Activated CD4-positive, alpha-beta T cell treated with anti-CD3 and anti-CD28 coated beads, Interleukin-2, amount 50 U/mL, for 4 hours (primary cell): ENCODE data around the gene ADAM30.
A peak's percentile ranks its signal among the peaks of the same experiment; 100 is the strongest.

Experiments used
- DNase-seq, 2 experiments: peaks; one replicate each; pipeline ENCODE4 v3.0.0-alpha.2; 2020

ADAM30 gene

DNA sequence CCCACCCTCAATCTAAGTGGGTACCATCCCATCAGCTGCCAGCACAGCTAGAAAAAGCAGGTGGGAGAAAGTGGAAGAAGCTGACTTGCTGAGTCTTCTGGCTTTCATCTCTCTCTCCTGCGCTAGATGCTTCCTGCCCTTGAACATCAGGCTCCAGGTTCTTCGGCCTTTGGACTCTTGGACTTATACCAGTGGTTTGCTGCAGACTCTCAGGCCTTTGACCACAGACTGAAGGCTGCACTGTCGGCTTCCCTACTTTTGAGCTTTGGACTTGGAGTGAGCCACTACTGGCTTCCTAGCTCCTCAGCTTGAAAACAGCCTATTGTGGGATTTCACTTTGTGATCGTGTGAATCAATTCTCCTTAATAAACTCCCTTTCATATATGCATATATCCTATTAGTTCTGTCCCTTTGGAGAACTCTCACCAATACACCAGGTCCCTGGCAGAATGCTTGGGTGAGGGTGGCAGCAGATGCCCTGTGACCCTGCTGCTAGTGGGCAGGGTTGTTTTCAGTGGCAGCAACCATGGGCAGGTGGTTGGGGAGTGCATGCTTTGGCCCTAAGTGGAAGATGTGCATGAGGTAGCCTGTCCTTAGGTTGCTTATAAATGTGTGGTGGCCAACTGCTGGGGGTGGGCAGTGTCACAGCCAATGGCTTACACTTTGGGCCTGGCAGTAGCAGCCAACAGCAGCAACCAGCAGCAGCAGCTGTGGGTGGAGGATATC, 10.8 kb upstream of the ADAM30 start:
- no peak for DNase-seq

DNA sequence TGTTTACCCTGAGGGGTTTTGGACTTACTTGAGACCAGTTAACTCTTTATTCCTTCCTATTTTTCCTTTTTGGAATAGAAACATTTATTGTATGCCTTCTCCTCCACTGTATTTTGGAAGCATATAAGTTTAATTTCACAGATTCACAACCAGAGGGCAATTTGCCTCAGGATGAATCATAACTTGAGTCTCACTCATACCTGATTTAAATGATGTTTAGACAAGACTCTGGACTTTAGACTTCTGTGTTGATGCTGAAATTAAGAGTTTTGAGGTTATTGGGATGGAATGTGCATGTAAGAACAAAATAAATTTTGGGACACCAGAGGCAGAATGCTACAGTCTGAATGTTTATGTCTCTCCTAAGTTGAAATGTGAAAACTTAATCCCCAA, 7.1 kb upstream of the ADAM30 start:
- DNase-seq = no peak

DNA sequence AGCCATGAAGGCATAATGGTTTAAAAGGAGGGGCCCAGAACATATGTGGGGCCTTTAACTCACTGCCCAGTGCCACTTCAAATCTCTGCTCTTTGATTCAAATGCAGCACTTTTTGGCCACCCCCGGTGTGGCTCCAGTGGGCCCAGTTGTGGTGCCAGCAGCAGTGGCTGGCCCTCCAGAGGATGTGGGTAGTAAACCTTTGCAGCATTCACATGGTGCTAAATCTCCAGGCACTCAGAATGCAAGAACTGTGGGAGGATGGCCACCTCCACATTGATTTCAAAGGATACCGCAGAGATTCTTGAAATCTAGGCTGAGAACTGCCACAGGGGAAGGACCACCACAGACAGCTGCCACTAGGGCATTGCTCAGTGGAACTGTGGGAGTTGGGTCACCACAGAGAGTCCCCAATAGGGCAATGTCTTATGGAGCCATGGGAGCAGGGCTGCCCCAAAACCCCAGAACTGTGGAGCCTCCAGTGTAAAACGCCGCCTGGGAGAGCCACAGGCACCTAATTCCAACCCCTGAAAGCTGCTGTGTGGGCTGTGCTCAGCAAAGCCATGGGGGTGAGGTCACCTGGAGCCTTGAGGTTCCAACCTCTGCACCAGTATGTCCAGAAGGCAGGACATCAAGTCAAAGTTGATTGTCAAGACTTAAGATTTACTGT, 6.6 kb upstream of the ADAM30 start:
- DNase-seq = no peak

GRCh38 chr1:119898981-119899720, 2.8 kb upstream of the ADAM30 start:
- no peak for DNase-seq

- DNase-seq = no peak
These were observed 2.2 kb upstream of the ADAM30 start for GRCh38 chr1:119898530-119898929.

DNA sequence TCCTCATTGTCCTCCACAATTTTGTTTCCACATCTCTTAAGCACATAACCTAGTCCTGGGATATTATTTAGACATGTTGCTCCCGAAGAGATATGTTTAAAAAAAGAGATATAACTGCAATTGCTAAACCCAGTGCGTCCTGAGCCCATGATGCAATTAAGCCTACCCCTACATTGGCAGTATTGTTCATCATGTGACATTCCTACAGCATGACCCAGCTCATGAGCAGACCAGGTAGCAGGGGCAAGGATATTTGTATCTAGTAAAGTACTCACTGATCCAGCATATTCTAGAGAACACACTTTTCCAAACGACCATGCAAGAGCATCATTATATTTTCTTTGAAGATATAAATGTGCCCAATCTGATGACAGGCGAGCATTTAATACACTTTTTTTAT, 1.2 kb downstream of the ADAM30 start:
- no peak for DNase-seq

DNA sequence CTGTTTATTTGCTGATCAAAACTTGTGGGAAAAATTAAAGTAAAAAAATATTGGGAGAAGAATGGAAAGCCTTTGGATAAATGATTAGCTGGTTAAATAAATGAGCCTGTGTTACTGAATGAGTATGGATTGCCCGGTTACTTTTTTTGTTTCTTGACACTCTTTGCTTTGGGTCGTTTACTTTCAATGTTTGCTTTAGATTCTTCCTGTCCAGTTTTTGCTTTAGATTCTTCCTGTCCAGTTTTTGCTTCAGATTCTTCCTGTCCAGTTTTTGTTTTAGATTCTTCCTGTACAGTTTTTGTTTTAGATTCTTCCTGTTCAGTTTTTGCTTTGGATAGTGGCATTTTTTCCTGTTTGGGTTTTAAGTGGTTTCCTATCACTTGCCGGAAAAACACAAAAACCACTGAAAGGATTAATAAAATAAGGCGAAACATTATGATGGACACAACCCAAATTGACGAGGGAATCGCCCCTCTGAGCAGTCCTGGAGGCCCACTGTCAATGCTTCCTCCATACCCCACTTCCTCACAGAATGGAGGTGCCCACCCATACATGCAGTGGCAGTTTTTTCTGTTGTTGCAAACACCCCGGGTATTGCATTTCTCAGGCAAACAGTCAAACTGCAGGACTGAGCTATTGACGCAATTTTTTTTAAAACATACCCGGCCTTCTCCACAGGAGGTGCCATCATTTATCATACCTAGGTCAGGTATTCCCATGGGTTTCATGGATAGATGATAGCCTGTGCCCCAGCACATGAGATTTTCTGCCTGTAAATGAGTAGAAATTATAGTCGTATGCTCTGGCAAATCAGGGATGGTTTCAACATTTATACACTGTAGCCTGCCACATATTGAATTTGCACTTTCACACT, 2.3 kb downstream of the ADAM30 start:
- DNase-seq = no peak

- DNase-seq = no peak
These were observed 3.0 kb downstream of the ADAM30 start for GRCh38 chr1:119893238-119893791.

GRCh38 chr1:119891386-119891785, 4.9 kb downstream of the ADAM30 start:
- no peak for DNase-seq

GRCh38 chr1:119888476-119888875, 7.8 kb downstream of the ADAM30 start:
- no peak for DNase-seq

DNA sequence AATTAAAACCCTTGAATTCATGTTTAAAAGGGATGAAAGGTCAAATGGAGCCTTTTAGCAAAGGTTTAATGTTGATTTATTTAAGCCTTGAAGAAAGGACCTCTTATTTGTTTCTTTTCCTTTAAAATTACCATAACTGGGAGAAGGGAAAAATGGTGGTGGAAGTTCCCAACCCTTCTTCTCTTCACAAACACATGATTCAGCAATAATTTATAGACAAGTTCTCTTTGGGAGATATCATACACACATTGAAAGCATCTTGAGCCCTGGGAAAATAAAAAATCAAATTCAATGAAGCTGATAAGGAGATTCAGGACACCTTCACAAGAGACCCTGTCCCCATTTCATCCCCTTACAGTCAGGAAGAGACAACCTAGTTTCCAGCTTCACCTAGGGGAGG, 8.9 kb downstream of the ADAM30 start:
- no peak for DNase-seq

GRCh38 chr1:119885903-119886783, 10.2 kb downstream of the ADAM30 start:
- peak; percentile 46 to 57 for DNase-seq

DNA sequence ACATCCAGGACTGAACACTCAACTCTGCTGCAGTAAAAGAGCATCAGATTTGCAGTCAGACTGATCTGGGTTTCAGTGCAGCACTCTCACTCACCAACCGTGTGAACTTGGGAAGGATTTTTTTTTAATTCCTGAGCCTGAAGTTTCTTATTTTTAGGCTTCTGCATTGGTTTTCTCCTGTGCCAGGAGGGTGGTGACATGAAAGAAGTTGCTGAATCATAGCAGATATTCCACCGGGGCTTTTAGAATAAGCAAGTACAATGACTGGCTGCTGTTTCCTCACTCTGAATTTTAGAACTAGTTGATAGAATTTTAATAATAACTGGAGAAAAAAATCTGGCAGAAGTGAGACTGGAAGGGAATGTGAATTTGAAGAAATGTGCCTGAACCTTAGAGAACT, 11.6 kb downstream of the ADAM30 start:
- no peak for DNase-seq

DNA sequence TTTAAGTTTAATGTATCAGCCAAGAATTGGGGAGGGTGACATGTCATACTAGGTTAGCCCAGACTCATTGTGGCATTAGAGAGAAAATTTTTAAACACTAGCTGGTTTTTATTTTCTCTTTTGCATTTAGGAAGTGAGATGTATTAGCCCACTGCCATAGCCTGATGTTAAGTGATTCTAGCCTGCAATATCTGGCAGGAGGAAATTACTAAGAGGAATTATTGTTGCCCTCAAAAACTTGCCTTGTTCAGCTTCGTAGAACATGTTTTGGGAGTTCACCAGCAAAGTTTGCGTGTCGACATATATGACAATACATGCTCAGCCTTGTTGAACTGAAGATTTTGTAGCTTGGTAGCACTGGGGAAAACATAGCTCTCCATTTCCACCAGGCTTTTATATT, 12.5 kb downstream of the ADAM30 start:
- no peak for DNase-seq

DNA sequence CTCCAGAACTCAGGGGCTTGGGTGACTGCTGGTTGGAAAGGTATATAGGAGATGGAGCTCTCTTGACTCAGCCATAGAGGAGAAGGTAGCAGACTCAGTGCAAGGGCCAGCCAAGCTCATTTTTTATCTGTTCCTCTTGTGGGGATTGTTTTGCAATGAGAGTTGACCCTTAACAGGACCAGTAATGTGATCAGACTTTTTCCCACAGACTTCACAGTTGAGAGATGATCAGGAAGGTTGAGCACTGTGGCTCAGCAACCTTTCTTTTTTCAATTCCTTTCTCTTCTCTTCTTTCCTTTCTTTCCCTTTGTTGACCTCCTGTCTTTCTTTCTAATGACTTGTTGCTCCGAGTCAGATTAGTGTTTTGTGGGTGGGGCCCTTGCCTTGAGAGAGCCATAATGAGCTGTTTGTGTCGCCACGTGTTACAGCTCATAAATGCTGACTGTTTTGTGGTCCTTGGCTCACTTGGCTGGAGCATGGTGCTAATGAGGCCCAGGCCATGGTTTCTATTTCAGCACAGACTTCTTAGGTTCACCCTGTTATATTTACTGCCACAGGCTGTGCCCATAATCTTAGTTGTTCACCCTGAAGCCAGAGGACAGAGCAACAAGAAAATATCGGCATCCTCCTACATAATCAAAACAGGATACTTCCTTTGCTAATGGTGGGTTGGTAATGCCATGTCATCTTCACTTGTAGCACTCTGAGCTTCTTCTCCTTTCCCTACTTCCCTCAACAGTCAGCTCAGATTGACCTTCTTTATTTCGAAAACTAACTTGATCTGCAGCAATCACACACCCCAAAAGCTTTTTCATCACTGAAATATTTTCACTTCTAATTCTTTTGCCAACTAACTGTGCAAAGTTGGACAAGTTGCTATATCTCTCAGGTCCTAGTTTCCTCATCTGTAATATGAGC, 13.9 kb downstream of the ADAM30 start:
- DNase-seq = no peak

DNA sequence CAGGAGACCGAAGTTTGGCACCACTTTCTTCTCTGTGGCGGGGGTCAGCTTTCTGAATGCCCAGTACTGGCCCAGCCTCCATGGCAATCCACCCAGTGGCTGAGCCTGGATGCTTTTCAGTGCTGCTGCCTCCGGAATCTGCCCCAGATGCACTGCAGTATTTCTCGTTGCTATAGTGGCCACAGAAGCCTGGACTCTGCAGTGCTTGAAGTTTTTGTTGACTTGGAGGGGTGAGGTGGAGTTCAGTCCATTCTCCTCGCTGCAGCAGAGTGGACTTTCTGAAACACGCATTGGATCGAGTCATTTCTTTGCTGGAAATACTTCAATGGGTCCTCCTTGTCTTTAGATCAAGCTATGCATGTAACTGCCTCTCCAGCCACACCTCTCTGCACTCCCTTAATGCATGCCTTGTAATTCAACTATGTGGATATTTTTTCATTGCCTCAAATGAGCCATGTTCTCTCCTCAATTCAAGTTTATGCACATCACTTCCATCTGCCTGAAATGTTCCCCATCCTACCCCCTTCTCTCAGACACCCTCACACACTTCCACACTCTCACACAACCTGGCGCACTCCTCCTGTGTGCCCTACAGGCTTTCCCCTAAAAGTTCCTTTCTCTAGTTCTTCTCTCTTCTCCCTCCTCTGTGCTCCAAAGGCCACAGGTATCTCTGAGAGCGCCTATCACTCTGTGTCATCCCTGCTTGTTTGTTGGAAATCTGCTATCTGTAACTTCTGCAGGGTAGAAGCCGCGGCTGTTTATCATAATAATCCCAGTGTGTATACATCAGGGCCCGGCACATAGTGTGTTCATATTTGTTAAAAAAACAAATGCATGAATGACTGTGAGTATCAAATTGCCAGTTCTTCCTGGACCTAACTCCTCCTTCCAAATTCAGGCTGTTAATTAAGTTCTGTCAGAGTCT, 16.5 kb downstream of the ADAM30 start:
- DNase-seq = no peak

GRCh38 chr1:119878171-119878570, 18.1 kb downstream of the ADAM30 start:
- DNase-seq = no peak

DNA sequence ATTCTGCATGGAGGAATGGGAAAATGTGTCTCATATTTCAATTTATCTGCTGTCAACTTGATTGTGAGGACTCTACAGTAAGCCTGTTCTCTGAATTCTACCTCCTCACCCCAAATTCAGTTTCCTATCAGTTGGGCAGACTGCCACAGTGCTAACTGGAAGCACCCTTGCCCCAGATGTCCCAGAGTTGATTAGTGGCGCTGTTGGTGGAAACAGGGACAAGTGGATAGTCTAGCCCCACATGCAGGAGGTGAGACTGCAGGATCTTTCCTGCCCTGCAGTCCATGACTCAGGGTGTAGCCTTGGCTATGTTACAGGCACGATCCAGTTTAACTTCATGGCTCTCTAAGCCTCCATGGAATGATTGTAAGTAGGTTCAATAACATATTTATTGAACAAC, 22.1 kb downstream of the ADAM30 start:
- no peak for DNase-seq
